Measurements from ENCODE around the gene ATP5F1C.

GRCh38 chr10:7773845-7774801 lies 13.9 kb upstream of the ATP5F1C start:
- no peak for TF ChIP-seq POLR2A (IDR thresholded peaks at IDR 0.05)
- TF ChIP-seq CTCF (IDR thresholded peaks at IDR 0.05): no peak
